ENCODE results near the gene OSR1.

The OSR1 gene

DNA sequence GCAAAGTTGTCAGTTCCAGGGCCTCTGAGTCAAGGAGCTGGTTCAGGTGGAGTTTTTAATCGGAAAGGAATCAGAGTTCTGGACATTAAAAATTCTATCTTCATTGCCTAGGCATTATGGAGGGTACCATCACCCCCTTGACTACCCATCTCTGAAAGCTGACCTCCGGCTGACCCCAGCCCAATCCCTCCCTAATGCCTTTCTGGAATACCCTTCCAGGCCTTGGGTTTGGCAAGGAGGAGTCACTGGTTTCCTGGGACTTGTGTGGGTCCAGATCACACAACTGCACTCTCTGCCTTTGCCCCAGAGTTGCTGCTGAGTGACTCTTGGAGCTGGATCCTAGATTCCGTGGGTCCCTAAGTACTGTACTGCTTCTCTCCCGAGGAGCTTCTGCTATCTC is 1.0 kb upstream of the OSR1 start:
- no peak for DNase-seq (ENCODE audit: low read depth in 1 of 2, low spot score in 1 of 2)

- no peak for DNase-seq (ENCODE audit: low read depth in 1 of 2, low spot score in 1 of 2)
Measured at GRCh38 chr2:19359021-19359357, 566 bp upstream of the OSR1 start.

- no peak for DNase-seq (ENCODE audit: low read depth in 1 of 2, low spot score in 1 of 2)
Measured at GRCh38 chr2:19357402-19358241, 801 bp downstream of the OSR1 start.

DNA sequence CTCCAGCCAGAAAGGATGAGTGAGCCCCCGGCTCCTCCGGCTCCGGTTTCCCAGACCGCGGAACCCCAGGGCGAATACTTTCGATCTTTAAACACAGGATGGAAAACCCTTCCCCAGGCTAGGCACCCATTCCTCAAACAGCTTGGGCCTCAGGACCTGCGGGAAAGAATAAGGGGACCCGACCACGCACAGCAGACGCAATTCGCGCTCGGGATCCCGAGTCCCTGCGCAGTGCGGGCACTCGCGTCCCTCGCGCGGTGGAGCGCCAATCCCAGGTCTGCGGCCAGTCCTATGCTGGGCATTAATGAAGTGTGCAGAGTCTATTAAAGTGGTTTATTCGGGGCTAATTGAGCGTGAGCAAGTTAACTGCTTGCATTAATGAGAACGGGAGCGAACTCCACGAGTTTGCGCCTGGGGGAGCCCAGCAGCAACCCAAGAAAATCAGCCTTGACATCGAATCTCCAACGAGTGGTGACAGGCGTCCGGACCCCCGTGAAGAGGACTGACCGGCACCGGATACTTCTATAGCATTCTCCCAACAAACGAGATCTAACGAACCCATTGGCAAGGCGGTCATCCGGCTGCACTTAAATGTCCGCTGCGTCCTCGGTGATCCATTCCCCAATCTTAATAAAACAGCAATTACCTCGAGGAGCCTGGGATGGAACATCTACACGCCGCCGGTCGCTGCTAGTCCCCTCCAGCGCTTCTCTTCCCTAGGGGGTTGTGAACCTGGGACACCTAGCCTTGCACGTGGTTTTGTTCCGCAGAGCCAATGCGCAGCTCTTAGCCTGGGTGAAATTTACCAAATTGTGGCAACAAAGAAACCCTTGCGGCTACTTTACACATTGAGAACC is 1.6 kb downstream of the OSR1 start:
- DNase-seq (ENCODE audit: low read depth in 1 of 2, low spot score in 1 of 2), result no peak

DNA sequence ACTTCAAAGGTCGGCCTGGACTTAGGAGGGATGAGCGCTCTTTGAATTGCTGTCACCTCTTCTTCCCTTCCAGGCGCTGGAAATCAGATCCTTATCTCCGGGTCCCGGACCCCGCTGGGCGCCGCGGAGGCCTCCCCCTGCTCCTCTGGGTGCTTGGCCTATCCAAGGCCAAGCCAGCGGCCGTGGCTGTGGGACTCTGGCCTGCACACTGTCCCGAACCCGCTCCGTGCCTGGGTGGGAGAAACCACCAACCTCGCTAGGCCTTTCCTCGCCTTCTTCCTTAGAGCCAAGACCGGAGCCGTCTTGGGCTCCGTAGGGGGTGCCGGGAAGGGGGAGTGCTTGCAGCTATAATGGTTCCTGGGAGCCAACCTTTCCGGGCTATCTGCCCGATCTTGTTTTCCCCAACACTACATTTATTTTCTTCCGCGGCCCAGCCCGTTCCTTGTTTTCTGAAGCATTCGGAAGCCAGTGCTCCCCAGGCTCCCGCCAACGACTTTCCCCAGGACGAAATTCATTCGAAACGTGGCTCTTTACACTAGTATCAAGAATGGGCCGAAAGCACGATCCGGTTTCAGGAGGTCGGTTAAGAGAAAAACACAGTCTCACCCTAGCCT is 2.4 kb downstream of the OSR1 start:
- DNase-seq (ENCODE audit: low read depth in 1 of 2, low spot score in 1 of 2), result no peak

DNA sequence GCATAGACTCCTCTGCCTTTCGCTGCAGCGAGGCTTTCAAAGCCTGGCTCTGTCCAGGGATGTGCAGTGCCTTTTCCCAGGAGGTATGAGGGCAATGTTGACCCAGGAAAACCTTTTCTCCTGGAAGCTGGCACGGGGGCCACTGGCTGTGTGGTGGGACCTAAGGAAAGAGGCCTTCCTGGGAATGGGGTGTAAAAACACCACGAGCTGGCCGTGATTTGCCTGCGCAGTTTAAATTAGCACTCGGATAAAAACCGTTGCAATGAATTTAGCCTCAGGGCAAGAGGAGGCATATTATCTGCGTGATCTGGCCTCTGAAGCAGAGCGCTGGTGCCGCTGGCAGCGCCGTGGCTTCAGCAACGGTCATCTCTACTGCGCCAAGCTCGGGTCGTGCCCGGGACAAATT is 3.0 kb downstream of the OSR1 start:
- DNase-seq (ENCODE audit: low read depth in 1 of 2, low spot score in 1 of 2), result no peak

GRCh38 chr2:19355014-19355405 is 3.4 kb downstream of the OSR1 start:
- DNase-seq (ENCODE audit: low read depth in 1 of 2, low spot score in 1 of 2), result no peak

- no peak for DNase-seq (ENCODE audit: low read depth in 1 of 2, low spot score in 1 of 2)
Measured at GRCh38 chr2:19353721-19354050, 4.7 kb downstream of the OSR1 start.

GRCh38 chr2:19352946-19353720 is 5.3 kb downstream of the OSR1 start:
- DNase-seq (ENCODE audit: low read depth in 1 of 2, low spot score in 1 of 2), result no peak

DNA sequence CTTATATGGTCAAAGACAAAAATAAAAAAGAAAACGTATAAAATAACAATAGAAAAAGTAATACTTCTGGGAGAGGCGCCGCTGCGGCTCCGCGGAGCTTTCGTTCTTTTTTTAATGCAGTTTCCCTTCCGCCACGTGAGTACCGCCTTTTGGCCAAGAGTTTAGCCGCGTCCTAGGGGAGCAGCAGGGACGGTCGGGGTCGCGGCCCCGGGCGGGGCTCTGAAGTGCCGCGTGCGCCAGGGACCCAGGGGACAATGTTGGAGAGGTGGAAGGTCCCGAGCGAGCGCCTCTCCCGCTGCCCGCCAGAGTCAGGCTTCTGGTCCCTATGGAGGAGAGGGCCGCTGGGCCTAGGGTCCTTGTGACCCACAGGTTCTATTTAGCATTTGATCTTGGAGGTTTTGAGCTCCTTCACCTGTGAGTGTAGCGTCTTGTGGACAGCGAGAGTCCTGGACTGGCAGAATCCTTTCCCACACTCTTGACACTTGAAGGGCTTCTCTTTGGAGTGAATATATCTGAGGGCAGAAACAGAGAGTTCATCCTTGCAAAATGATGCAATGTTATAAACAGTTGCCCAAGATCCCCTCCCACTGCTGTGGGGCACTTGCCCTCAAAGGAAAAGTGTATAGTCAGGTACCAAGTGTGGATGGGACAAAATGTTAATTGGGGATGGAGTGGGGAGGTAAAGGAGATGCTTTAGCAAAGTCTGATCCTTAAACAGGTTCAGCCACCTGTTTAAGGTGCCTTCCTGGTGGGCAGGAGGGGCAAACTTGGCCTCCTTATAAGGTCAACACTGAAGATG is 6.3 kb downstream of the OSR1 start:
- DNase-seq (ENCODE audit: low read depth in 1 of 2, low spot score in 1 of 2), result no peak

DNA sequence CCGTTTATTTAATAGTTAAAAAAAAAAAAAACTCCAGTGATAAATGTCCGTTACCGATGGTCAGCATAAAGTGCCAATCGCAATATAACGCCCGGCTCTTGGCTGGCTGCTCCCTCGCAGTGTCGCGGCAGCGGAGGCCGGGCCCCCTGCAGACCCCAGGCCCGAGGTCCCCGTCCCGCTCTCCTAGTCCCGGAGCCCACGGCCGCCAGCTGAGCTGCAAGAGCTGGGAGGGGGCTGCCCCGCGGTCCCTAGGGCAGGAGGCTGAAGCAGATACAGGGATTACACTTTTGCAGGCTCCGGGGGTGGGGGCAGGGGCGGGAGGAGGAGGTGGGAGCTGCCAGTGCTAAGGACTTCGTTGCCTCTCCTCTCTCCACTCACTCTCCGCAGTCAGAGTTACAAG is 6.9 kb downstream of the OSR1 start:
- no peak for DNase-seq (ENCODE audit: low read depth in 1 of 2, low spot score in 1 of 2)

GRCh38 chr2:19350678-19351401 is 7.6 kb downstream of the OSR1 start:
- DNase-seq (ENCODE audit: low read depth in 1 of 2, low spot score in 1 of 2), result no peak

DNA sequence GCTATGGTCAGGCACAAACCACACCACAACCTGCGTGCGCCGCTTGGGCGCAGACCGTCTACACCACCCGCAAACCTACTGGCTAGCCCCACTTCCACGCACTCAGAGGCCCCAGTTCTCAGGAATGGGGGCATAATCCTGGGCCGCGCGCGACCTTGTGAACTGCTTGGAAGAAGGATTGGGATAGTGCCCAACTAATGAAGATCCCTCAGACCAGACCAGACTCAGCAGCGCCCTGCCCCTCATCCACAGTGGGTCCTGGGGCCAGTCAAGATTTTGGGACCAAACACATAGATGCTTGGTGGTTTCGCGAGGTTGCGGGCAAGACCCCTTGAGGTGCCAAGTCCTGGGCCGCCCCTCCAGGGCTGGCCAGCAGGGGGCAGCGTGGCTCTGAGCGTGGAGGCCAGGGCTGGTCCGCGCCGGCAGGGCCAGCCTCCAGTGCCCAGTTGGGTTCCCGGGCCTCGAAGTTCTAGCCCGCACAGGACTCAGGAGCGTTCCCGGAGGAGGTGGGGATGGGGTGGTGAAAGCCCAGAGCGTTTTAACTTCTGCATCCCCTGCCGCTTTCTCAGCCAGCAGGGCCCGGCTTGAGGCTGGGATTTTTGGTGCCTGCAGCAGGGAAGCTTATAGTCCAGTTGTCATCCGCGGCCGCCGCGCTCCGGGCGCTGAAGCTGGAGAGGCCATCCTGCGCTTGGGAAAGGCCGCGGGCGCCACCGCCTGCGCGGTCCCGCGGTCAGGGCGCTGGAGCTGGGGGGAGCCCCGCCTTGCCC is 8.3 kb downstream of the OSR1 start:
- peak in 1 of 2 donors; percentile 46 for DNase-seq (ENCODE audit: low read depth in 1 of 2, low spot score in 1 of 2)

- DNase-seq (ENCODE audit: low read depth in 1 of 2, low spot score in 1 of 2), result no peak
Measured at GRCh38 chr2:19348692-19349091, 9.7 kb downstream of the OSR1 start.

DNA sequence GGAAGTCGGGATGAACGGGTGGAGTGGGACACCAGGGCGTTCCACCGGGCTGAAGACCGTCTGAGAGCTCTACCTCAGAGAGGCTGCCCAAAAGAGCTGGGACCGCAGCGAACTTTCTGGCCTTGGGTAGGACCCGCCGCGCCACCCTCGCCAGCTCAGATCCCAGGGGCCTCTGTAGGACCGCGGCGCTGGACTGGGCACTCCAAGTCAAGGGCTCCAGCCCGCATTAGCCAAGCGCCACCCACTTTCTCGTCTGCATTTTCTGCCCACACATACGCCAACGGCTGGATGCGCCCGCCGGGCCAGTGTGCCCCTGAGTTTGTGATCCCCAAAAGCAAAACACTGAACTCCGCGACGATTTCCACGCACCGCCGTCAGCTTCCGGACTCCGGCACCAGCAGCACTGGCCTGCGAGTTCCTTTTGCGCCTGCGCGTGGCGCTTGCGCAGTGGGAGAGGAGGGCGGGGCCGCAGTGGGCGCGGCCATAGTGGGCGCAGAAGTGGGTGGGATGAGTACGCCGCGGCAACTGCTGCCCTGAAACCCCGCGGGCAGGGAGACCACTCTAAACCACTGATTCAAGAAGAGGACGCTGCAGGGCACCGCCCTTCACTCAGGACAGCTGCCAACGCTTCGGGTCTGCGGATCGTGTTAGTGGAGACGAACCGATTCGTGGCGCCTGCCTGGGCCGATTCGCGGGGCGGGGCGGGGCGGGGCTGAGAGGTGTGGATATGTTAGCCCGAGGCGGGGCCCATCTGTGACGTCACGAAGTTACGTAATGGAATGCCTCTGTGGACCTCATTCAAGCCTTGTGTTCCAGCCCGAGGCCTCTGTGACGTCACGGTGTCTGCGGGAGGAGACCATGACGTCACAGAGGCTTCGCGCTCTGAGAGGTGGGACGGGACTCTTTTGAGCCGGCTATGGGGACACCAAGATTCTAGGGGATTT is 10.5 kb downstream of the OSR1 start:
- peak; percentile 96 for DNase-seq (ENCODE audit: low read depth in 1 of 2, low spot score in 1 of 2)

DNA sequence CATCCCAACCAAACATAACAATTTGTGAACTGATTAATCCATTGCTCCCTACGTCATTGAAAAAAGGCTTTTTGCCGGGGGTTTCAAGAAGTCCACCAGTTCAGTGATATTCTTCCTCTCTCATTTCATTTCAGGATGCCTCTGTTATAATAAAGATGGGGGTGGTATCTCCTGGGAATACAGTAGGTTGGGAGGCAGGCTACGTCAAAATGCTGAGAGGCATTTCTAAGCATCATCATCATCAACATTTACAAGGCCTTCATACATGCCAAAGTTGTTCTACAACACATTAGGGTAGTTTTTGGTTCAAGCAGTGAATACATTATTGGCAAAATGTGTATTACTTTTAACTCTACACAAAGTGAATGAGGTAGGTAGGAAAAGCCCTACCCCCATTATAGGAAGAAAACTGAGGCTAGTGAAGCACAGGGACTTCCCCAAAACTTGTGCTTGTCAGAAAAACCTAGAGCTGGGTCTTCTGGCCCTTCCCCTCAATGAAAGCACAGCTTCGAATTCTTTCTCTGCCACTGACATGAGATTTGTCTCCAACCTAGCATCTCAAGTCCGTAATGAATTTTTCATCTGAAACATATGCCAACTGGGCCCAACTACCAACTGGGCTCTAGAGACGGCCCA is 11.3 kb downstream of the OSR1 start:
- DNase-seq (ENCODE audit: low read depth in 1 of 2, low spot score in 1 of 2), result no peak

DNA sequence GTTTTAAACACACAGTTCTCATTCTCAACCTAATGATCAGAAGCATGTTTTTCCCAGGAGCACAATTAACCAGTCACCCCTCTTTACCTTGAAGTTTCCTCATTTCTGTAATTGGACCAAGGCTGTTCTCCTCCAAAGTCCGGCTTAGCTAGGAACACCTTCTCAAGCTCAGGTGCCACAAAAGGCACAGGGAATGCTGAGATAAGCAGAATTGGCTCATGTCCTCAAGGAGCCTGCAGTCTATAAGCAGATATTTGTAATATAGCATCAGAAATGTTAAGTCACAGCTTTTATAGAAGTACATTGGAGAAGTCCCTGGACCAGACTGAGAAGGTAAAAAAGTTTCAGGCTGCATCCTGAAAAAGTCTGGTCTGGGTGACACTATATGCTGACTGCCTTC is 20.7 kb downstream of the OSR1 start:
- no peak for DNase-seq (ENCODE audit: low read depth in 1 of 2, low spot score in 1 of 2)

DNA sequence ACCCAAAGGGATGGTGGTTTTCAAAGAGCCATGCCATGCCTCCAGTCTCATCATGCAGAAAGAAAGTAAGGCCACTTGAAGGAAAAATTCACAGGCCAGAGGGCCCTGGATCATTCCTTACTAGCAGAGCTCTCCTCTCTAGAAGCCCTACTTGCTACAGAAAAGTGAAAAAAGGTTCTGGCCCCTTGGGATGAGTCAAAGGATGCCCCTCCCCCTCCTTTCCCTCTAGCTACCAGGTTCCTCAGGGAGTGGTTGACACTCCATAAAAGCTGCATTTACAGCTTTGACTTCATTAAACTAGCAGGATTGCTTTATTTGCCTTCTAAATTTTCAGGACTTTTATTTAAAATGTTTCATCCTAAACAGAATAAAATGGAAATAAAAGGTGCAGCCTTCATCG is 21.2 kb downstream of the OSR1 start:
- DNase-seq (ENCODE audit: low read depth in 1 of 2, low spot score in 1 of 2), result no peak
